ENCODE measurements around the gene PCDHB9. TPM values are rescaled to one million over a fixed set of nuclear protein-coding genes. Genes with fewer than 3 reads are reported as not detected.
"Not testable (repeated sequence)": the region's sequence is repeated elsewhere in the genome, so short reads cannot be mapped to it uniquely, and the experiment has no call there.

Gene PCDHB9
- total RNA-seq, 1 donor from 2014 or later, result 7.5 TPM

DNA sequence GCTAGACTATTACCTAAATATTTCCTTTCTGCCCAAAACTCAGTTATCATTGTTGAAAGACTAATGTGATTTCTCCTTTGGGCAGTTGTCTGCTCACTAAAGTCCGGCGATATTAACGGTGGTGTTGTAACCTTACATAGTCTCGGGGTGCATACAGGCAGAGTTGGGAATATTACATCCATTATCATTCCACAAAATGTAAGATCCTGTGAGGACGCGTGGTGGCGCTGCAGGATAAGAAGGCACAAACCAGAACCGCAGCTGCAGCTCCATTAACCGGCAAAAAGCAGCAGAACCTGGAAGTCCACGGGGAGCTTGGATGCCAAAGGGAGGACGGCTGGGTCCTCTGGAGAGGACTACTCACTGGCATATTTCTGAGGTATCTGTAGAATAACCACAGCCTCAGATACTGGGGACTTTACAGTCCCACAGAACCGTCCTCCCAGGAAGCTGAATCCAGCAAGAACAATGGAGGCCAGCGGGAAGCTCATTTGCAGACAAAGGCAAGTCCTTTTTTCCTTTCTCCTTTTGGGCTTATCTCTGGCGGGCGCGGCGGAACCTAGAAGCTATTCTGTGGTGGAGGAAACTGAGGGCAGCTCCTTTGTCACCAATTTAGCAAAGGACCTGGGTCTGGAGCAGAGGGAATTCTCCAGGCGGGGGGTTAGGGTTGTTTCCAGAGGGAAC lies 26.8 kb downstream of the PCDHB9 start, which contains the start of gene PCDHB13:
TSS of gene PCDHB13 (plus strand) at position 264 of the 684 bp plus-strand sequence. CDS start at position 469, 205 bp downstream.
- Mint-ChIP-seq H3K9me3 (ENCODE audit: low read depth) (peaks cover 46% of the 10 kb centered on the region), H3K4me3 (ENCODE audit: low read depth) (peak within 1 kb of the TSS; percentile 60), H3K36me3 (ENCODE audit: insufficient read depth) (peaks cover 45% of the 10 kb centered on the region)
- not testable (repeated sequence) for DNase-seq (ENCODE audit: low spot score, unreplicated experiment); H3K27ac Mint-ChIP-seq; H3K27me3 Mint-ChIP-seq; H3K4me1 Mint-ChIP-seq (ENCODE audit: low read depth)
- TF ChIP-seq CTCF (IDR thresholded peaks at IDR 0.05; ENCODE audit: unreplicated experiment), result peak; percentile 23

- H3K36me3 Mint-ChIP-seq (ENCODE audit: insufficient read depth), result peaks cover 43% of the 10 kb centered on the region
- not testable (repeated sequence) for H3K4me1 Mint-ChIP-seq (ENCODE audit: low read depth); DNase-seq (ENCODE audit: low spot score, unreplicated experiment); H3K27me3 Mint-ChIP-seq; H3K4me3 Mint-ChIP-seq (ENCODE audit: low read depth); H3K27ac Mint-ChIP-seq
- peaks cover 45% of the 10 kb centered on the region for H3K9me3 Mint-ChIP-seq (ENCODE audit: low read depth)
Observed at GRCh38 chr5:141214583-141214982, 27.6 kb downstream of the PCDHB9 start.

DNA sequence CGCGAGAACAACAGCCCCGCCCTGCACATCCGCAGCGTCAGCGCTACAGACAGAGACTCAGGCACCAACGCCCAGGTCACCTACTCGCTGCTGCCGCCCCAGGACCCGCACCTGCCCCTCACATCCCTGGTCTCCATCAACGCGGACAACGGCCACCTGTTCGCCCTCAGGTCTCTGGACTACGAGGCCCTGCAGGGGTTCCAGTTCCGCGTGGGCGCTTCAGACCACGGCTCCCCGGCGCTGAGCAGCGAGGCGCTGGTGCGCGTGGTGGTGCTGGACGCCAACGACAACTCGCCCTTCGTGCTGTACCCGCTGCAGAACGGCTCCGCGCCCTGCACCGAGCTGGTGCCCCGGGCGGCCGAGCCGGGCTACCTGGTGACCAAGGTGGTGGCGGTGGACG lies 28.5 kb downstream of the PCDHB9 start:
- H3K27ac Mint-ChIP-seq, result not testable (repeated sequence)
- H3K36me3 Mint-ChIP-seq (ENCODE audit: insufficient read depth), result peaks cover 40% of the 10 kb centered on the region

GRCh38 chr5:141216035-141216434 lies 29.1 kb downstream of the PCDHB9 start:
- not testable (repeated sequence) for H3K4me3 Mint-ChIP-seq (ENCODE audit: low read depth); H3K27me3 Mint-ChIP-seq; DNase-seq (ENCODE audit: low spot score, unreplicated experiment); H3K4me1 Mint-ChIP-seq (ENCODE audit: low read depth); H3K27ac Mint-ChIP-seq
- peaks cover 39% of the 10 kb centered on the region for H3K36me3 Mint-ChIP-seq (ENCODE audit: insufficient read depth)
- H3K9me3 Mint-ChIP-seq (ENCODE audit: low read depth), result peaks cover 43% of the 10 kb centered on the region

More for the DNA sequence above, 28.5 kb downstream of the PCDHB9 start:
- not testable (repeated sequence) for H3K27me3 Mint-ChIP-seq; H3K4me1 Mint-ChIP-seq (ENCODE audit: low read depth); H3K4me3 Mint-ChIP-seq (ENCODE audit: low read depth); DNase-seq (ENCODE audit: low spot score, unreplicated experiment)
- peaks cover 45% of the 10 kb centered on the region for H3K9me3 Mint-ChIP-seq (ENCODE audit: low read depth)

- DNase-seq (ENCODE audit: low spot score, unreplicated experiment), result no peak
- peak within 1 kb of the TSS; percentile 44 for H3K27ac Mint-ChIP-seq
Observed at GRCh38 chr5:141223112-141223783, 36.3 kb downstream of the PCDHB9 start, which contains the start of gene PCDHB14. Gene PCDHB14, plus strand, starts transcription at chr5:141223343. Its CDS starts 163 bp downstream, at chr5:141223506.

GRCh38 chr5:141224844-141225243 lies 37.9 kb downstream of the PCDHB9 start:
- not testable (repeated sequence) for H3K27me3 Mint-ChIP-seq; H3K27ac Mint-ChIP-seq; DNase-seq (ENCODE audit: low spot score, unreplicated experiment); H3K4me1 Mint-ChIP-seq (ENCODE audit: low read depth); H3K4me3 Mint-ChIP-seq (ENCODE audit: low read depth)
- peaks cover 31% of the 10 kb centered on the region for H3K36me3 Mint-ChIP-seq (ENCODE audit: insufficient read depth)
- peaks cover 29% of the 10 kb centered on the region for H3K9me3 Mint-ChIP-seq (ENCODE audit: low read depth)

More at GRCh38 chr5:141223112-141223783, 36.3 kb downstream of the PCDHB9 start, which contains the start of gene PCDHB14:
- Mint-ChIP-seq H3K36me3 (ENCODE audit: insufficient read depth) (peaks cover 39% of the 10 kb centered on the region), H3K9me3 (ENCODE audit: low read depth) (peaks cover 34% of the 10 kb centered on the region), H3K4me1 (ENCODE audit: low read depth) (no peaks in the 10 kb centered on the region), H3K4me3 (ENCODE audit: low read depth) (peak within 1 kb of the TSS; percentile 65), H3K27me3 (no peaks in the 10 kb centered on the region)
- TF ChIP-seq CTCF (IDR thresholded peaks at IDR 0.05; ENCODE audit: unreplicated experiment), result peak; percentile 48

GRCh38 chr5:141225421-141225820 lies 38.5 kb downstream of the PCDHB9 start:
- Mint-ChIP-seq H3K36me3 (ENCODE audit: insufficient read depth) (peaks cover 29% of the 10 kb centered on the region), H3K9me3 (ENCODE audit: low read depth) (peaks cover 25% of the 10 kb centered on the region)
- not testable (repeated sequence) for H3K4me1 Mint-ChIP-seq (ENCODE audit: low read depth); H3K27me3 Mint-ChIP-seq; H3K27ac Mint-ChIP-seq; DNase-seq (ENCODE audit: low spot score, unreplicated experiment); H3K4me3 Mint-ChIP-seq (ENCODE audit: low read depth)
